Neural progenitor cell (in vitro differentiated cells): Measurements from ENCODE around the gene TXLNB. TPM values are rescaled to one million over a fixed set of nuclear protein-coding genes. Genes with fewer than 3 reads are reported as not detected.

Source experiments
- DNase-seq: peaks from one replicate; pipeline ENCODE4 v3.0.0-alpha.2; 2016; ENCODE audit warnings: low spot score
- H2AFZ ChIP-seq: fragments of 200-600 bp; sonication (generic); replicated peaks from 2 replicates; pipeline ENCODE4 v1.6.1; 2016; ENCODE audit warnings: antibody characterized with exemption
- H3F3A ChIP-seq: fragments of 200-600 bp; sonication (generic); 2 replicates; pipeline ENCODE4 v1.6.1; 2016; ENCODE audit warnings: antibody characterized with exemption, low read depth
- H3K27ac ChIP-seq: fragments of 200-600 bp; sonication (generic); 2 replicates; pipeline ENCODE4 v1.5.1; 2016; ENCODE audit warnings: mild to moderate bottlenecking
- H3K27me3 ChIP-seq: fragments of 200-600 bp; sonication (generic); 2 replicates; pipeline ENCODE4 v1.6.1; 2016; ENCODE audit warnings: mild to moderate bottlenecking, moderate library complexity
- H3K36me3 ChIP-seq: fragments of 200-600 bp; sonication (generic); 2 replicates; pipeline ENCODE4 v1.5.1; 2016
- H3K4me1 ChIP-seq: fragments of 200-600 bp; sonication (generic); 2 replicates; pipeline ENCODE4 v1.6.1; 2016; ENCODE audit warnings: mixed run types
- H3K4me2 ChIP-seq: fragments of 200-600 bp; sonication (generic); 2 replicates; pipeline ENCODE4 v1.6.1; 2016
- H3K4me3 ChIP-seq: fragments of 200-600 bp; sonication (generic); 2 replicates; pipeline ENCODE4 v1.5.1; 2016
- H3K79me2 ChIP-seq: fragments of 200-600 bp; sonication (generic); 2 replicates; pipeline ENCODE4 v1.6.1; 2016; ENCODE audit warnings: low read depth
- H3K9ac ChIP-seq: fragments of 200-600 bp; sonication (generic); 2 replicates; pipeline ENCODE4 v1.6.1; 2016
- H3K9me3 ChIP-seq: fragments of 200-600 bp; sonication (generic); 2 replicates; pipeline ENCODE4 v1.5.1; 2016; ENCODE audit warnings: low read depth
- H4K20me1 ChIP-seq: fragments of 200-600 bp; sonication (generic); 2 replicates; pipeline ENCODE4 v1.6.1; 2016; ENCODE audit warnings: low read depth
- H3K27ac Mint-ChIP-seq: 3 replicates; pipeline ENCODE4 v1.8.0; 2021; ENCODE audit warnings: mixed read lengths
- H3K27me3 Mint-ChIP-seq: 2 replicates; pipeline ENCODE4 v1.8.0; 2022; ENCODE audit warnings: low read depth, mild to moderate bottlenecking, inconsistent platforms, moderate library complexity, mixed read lengths; ENCODE audit not compliant: insufficient read depth
- H3K36me3 Mint-ChIP-seq: 3 replicates; pipeline ENCODE4 v1.8.0; 2021; ENCODE audit warnings: mixed read lengths
- H3K4me1 Mint-ChIP-seq: 3 replicates; pipeline ENCODE4 v1.8.0; 2021; ENCODE audit warnings: mixed read lengths
- H3K4me3 Mint-ChIP-seq: 3 replicates; pipeline ENCODE4 v1.8.0; 2021; ENCODE audit warnings: mild to moderate bottlenecking, moderate library complexity, mixed read lengths
- H3K9me3 Mint-ChIP-seq: 3 replicates; pipeline ENCODE4 v1.8.0; 2020; ENCODE audit warnings: mixed read lengths
- EZH2 ChIP-seq: fragments of 200-600 bp; sonication (generic); IDR thresholded peaks from 2 replicates; pipeline ENCODE4 v1.6.1; 2017; ENCODE audit warnings: antibody characterized with exemption, mild to moderate bottlenecking, moderate library complexity
- EZH2phosphoT487 ChIP-seq: fragments of 200-600 bp; sonication (generic); IDR thresholded peaks from 2 replicates; pipeline ENCODE4 v1.6.1; 2017; ENCODE audit warnings: antibody characterized with exemption
- total RNA-seq: library from RNA; depleted of rRNA; stranded (reverse); fragments of >200 nt; gene quantifications from 2 replicates; pipeline ENCODE4 v1.2.3, GENCODE V29; 2015; ENCODE audit warnings: low replicate concordance
- TF ChIP-seq, protein P1 (sequence below): fragments of 200-600 bp; sonication (generic); IDR thresholded peaks from 2 replicates; pipeline ENCODE4 v1.5.1; 2017; ENCODE audit warnings: antibody characterized with exemption, mild to moderate bottlenecking

The TXLNB gene
- total RNA-seq, 1 donor from 2014 or later = 0.06 TPM

DNA sequence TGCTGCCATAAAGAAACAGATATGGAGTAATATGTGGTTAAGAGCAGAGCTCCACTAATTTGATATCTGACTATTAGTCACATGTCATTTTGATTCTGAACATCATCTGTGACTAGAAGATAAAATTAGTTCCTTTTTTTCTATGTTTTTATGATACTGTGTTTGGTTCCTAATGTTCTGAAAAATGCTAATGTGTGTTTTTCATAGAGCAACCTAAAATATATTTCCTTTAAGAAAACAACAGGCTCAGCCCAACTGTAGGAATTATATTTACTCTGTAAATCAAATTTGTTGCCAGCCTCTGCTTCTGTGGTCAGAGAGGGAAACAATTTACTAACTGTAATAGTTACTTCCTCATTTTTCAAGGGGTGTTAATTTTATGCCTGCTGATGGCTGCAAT, 33.3 kb upstream of the TXLNB start:
- no peak overlapping the region for H2AFZ ChIP-seq
- peaks cover 2% of the 10 kb centered on the region for H3K36me3 Mint-ChIP-seq
- no peaks in the 10 kb centered on the region for H3K9me3 ChIP-seq
- peaks cover 2% of the 10 kb centered on the region for H3K27me3 Mint-ChIP-seq
- H3K9me3 Mint-ChIP-seq = peaks cover 2% of the 10 kb centered on the region
- no peak overlapping the region for H3K4me2 ChIP-seq
- DNase-seq = no peak
- peaks cover 6% of the 10 kb centered on the region for H3K4me1 ChIP-seq
- no peaks in the 10 kb centered on the region for H3K36me3 ChIP-seq
- H3K27ac ChIP-seq = no peak overlapping the region
- no peaks in the 10 kb centered on the region for H4K20me1 ChIP-seq
- H3K79me2 ChIP-seq = no peaks in the 10 kb centered on the region
- H3K27me3 ChIP-seq = no peaks in the 10 kb centered on the region
- H3K4me3 ChIP-seq = no peak overlapping the region
- H3K4me3 Mint-ChIP-seq = no peak overlapping the region
- peaks cover 8% of the 10 kb centered on the region for H3K4me1 Mint-ChIP-seq
- no peaks in the 10 kb centered on the region for H3F3A ChIP-seq
- H3K27ac Mint-ChIP-seq = no peak overlapping the region
- TF ChIP-seq, protein P1, sequence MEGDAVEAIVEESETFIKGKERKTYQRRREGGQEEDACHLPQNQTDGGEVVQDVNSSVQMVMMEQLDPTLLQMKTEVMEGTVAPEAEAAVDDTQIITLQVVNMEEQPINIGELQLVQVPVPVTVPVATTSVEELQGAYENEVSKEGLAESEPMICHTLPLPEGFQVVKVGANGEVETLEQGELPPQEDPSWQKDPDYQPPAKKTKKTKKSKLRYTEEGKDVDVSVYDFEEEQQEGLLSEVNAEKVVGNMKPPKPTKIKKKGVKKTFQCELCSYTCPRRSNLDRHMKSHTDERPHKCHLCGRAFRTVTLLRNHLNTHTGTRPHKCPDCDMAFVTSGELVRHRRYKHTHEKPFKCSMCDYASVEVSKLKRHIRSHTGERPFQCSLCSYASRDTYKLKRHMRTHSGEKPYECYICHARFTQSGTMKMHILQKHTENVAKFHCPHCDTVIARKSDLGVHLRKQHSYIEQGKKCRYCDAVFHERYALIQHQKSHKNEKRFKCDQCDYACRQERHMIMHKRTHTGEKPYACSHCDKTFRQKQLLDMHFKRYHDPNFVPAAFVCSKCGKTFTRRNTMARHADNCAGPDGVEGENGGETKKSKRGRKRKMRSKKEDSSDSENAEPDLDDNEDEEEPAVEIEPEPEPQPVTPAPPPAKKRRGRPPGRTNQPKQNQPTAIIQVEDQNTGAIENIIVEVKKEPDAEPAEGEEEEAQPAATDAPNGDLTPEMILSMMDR = no peak
- no peak for TF ChIP-seq EZH2phosphoT487
- TF ChIP-seq EZH2 = no peak
- H3K9ac ChIP-seq = no peak overlapping the region

DNA sequence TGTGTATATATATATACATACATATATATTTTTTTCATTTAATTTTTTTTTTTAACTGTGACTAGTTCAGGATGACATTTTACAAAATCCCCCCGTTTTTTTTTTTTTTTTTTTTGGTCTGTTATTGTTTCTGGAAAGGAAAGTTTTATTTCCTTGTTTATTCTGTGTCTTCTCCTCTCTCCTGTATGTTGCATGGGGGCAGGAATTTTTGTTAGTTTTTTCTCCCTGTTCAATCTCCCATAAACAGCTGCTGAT, 32.4 kb upstream of the TXLNB start:
- H2AFZ ChIP-seq = peak overlapping the region; percentile 55
- H3K27ac ChIP-seq = no peak overlapping the region
- no peaks in the 10 kb centered on the region for H3K9me3 ChIP-seq
- TF ChIP-seq, protein P1 = no peak
- TF ChIP-seq EZH2 (no peak), EZH2phosphoT487 (no peak)
- H3K4me3 Mint-ChIP-seq = no peak overlapping the region
- no peak overlapping the region for H3K4me3 ChIP-seq
- no peaks in the 10 kb centered on the region for H3K27me3 ChIP-seq
- H3K27ac Mint-ChIP-seq = no peak overlapping the region
- peaks cover 2% of the 10 kb centered on the region for H3K27me3 Mint-ChIP-seq
- H3K9ac ChIP-seq = no peak overlapping the region
- peaks cover 8% of the 10 kb centered on the region for H3K4me1 Mint-ChIP-seq
- no peaks in the 10 kb centered on the region for H4K20me1 ChIP-seq
- DNase-seq = no peak
- peaks cover 2% of the 10 kb centered on the region for H3K9me3 Mint-ChIP-seq
- peaks cover 2% of the 10 kb centered on the region for H3K36me3 Mint-ChIP-seq
- no peaks in the 10 kb centered on the region for H3K36me3 ChIP-seq
- H3K4me1 ChIP-seq = peaks cover 6% of the 10 kb centered on the region
- no peak overlapping the region for H3K4me2 ChIP-seq
- no peaks in the 10 kb centered on the region for H3K79me2 ChIP-seq
- H3F3A ChIP-seq = no peaks in the 10 kb centered on the region

DNA sequence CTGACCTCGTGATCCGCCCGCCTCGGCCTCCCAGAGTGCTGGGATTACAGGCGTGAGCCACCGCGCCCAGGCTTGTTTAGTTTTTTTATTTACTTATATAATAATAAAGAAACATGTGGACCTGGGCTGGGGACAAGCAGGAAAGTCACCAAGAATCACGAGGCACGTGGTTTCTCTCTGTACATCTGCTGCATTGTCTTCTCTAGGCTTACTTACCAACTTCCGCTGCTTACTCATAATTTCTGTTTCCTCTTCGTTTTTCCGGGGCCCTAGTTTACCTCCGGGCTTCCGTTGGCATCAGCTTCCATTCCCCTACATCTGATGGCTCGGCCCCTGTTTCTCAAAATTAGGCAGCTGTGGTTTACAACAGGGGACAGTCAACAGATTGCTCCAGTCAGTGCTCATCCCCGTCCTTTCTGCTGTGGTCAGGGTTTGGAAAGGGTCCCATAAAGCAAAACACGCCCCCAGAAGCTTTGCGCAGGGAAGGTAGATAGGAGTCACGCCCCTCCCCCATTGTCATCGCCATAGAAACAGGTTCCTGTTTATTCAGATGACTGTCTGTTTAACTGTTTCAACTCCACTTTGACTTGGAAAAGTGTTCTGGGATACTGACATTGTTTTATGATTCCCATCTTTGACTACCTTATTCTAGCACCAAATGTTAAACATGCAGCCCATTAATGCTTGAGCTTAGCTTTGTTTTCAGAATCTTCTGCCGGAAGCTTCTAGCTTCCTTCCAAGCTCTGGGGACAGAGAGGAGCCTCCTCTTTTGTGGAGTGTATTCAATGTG, 31.9 kb upstream of the TXLNB start:
- H3K4me3 Mint-ChIP-seq = no peak overlapping the region

More for the DNA sequence above, 31.9 kb upstream of the TXLNB start:
- Histone ChIP-seq H3K79me2 (no peaks in the 10 kb centered on the region), H3F3A (no peaks in the 10 kb centered on the region), H3K36me3 (no peaks in the 10 kb centered on the region), H3K4me1 (peaks cover 6% of the 10 kb centered on the region), H3K4me2 (peak overlapping the region; percentile 18), H2AFZ (peak overlapping the region; percentile 55), H4K20me1 (no peaks in the 10 kb centered on the region), H3K27ac (no peak overlapping the region), H3K9me3 (no peaks in the 10 kb centered on the region), H3K9ac (no peak overlapping the region), H3K27me3 (no peaks in the 10 kb centered on the region), H3K4me3 (no peak overlapping the region)
- Mint-ChIP-seq H3K27ac (peak overlapping the region; percentile 40), H3K4me1 (peaks cover 8% of the 10 kb centered on the region), H3K36me3 (peaks cover 2% of the 10 kb centered on the region), H3K9me3 (peaks cover 2% of the 10 kb centered on the region), H3K27me3 (peaks cover 2% of the 10 kb centered on the region)
- peak; percentile 45 for DNase-seq
- TF ChIP-seq EZH2phosphoT487 = no peak
- TF ChIP-seq EZH2 = no peak
- TF ChIP-seq, protein P1 = no peak
